GM12878 (cell line): Measurements from ENCODE around the gene PALS1.
A peak's percentile ranks its signal among the peaks of the same experiment; 100 is the strongest.

Experiments used
- BRCA1 ChIP-seq: IDR thresholded peaks from 2 replicates; pipeline ENCODE4 v1.6.1; 2011; ENCODE audit warnings: low read depth, low read length, improper control_type of control experiment
- CREB1 ChIP-seq: IDR thresholded peaks from 2 replicates; pipeline ENCODE4 v1.6.1; 2012; ENCODE audit warnings: low read depth, mild to moderate bottlenecking, inconsistent platforms
- CTCF ChIP-seq, 3 experiments: IDR thresholded peaks in 2 of 3; conservative IDR thresholded peaks in 1 of 3; 2 replicates each; pipeline ENCODE4 v1.5.1; 2011; ENCODE audit warnings: low read depth in 3 of 3, low read length in 3 of 3, mild to moderate bottlenecking in 3 of 3, control low read depth in 2 of 3, moderate library complexity in 2 of 3, inconsistent platforms in 1 of 3, mixed read lengths in 1 of 3; ENCODE audit not compliant: control insufficient read depth in 2 of 3, insufficient read depth in 1 of 3; ENCODE audit errors: extremely low read depth in 1 of 3
- ETV6 ChIP-seq, 2 experiments: fragments of 450-650 bp in 1 of 2; IDR thresholded peaks in 1 of 2; conservative IDR thresholded peaks in 1 of 2; 2 replicates each; pipeline ENCODE4 v1.6.1; 2014; ENCODE audit warnings: antibody characterized with exemption in 1 of 2, borderline replicate concordance in 1 of 2, low read depth in 1 of 2, mild to moderate bottlenecking in 1 of 2, moderate library complexity in 1 of 2
- NFIC ChIP-seq: IDR thresholded peaks from 2 replicates; pipeline ENCODE4 v1.6.1; 2012; ENCODE audit warnings: low read depth, mild to moderate bottlenecking, inconsistent platforms, low read length, moderate library complexity
- REST ChIP-seq: IDR thresholded peaks from 2 replicates; pipeline ENCODE4 v1.6.1; 2012; ENCODE audit warnings: mild to moderate bottlenecking, low read depth, low read length
- SP1 ChIP-seq: IDR thresholded peaks from one replicate; pipeline ENCODE4 v1.6.1; 2011; ENCODE audit warnings: low read depth, low read length
- WRNIP1 ChIP-seq: IDR thresholded peaks from 2 replicates; pipeline ENCODE4 v1.6.1; 2011; ENCODE audit warnings: low read depth, low read length, improper control_type of control experiment, borderline replicate concordance

DNA sequence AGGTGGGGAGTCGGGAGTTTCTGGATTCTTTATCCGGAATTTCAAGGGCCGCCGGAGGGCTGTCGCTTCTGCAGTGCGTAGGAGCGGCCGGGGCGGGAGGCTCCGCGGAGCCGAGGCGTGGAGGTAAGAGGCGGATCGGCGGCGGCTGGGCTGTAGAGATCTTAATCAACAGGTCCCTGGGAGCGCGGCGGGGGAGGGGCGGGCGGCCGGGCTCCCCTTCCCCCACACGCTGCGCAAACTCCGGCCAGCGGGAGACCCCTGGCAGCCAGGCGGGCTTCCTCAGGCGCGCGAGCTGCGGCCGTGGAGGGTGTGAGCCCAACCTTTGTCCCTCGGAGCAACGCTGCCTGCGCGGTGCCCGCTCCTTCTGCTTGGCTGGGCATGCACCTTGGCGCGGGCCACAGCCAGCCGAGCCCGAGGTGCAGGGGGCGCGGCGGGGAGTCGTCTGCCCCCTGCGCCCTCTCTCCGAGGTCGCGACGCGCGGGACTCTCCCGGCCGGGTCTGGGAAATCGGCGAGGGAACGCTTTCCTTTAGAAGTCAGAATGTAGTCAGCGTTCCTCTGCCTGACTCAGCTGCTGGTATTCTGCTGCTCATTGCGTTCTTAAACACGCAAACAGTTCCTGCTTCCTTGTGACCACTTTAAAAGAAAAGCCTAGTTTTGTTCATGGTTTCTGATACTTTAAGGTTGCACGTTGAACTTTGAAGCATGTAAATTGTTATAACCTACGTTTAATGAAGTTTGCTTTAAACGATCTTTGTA lies at the start of gene PALS1:
- TF ChIP-seq NFIC (no peak), CREB1 (0 out of 2 replicates have a peak, but pooled peaks have one; percentile 6), ETV6 (conservative IDR thresholded peaks at IDR 0.05 in 1 of 2, IDR thresholded peaks at IDR 0.05 in 1 of 2; ENCODE audit: borderline replicate concordance in 1 of 2, low read depth in 1 of 2) (no peak), WRNIP1 (no peak), SP1 (no peak), CTCF (IDR thresholded peaks at IDR 0.05 in 2 of 3, conservative IDR thresholded peaks at IDR 0.05 in 1 of 3; ENCODE audit: control insufficient read depth in 2 of 3, extremely low read depth in 1 of 3, insufficient read depth in 1 of 3, low read depth in 3 of 3, low read length in 3 of 3) (no peak), REST (no peak), BRCA1 (no peak)
